SK-N-SH treated with all-trans-retinoic acid at 6 μM for 48 hours (cell line): ENCODE data around the gene PDGFRB.

Experiments
- ATAC-seq: fragments of 200-7000 bp; cut with Tn5 transposase; 3 replicates; pipeline ENCODE4 v1.9.1; 2020; ENCODE audit warnings: mild to moderate bottlenecking, moderate library complexity
- ARNTL ChIP-seq: fragments of 450-650 bp; formaldehyde crosslinking; IDR thresholded peaks from 2 replicates; pipeline ENCODE4 v1.5.0; 2020; ENCODE audit warnings: low read depth, mild to moderate bottlenecking, moderate library complexity, borderline replicate concordance
- BACH2 ChIP-seq: fragments of 250-450 bp; sonication (Bioruptor Pico); IDR thresholded peaks from 2 replicates; pipeline ENCODE4 v1.9.0; 2021; ENCODE audit warnings: mild to moderate bottlenecking, borderline replicate concordance
- CSDC2 ChIP-seq: fragments of 250-450 bp; sonication (Bioruptor Pico); IDR thresholded peaks from 2 replicates; pipeline ENCODE4 v1.5.0; 2020; ENCODE audit warnings: mild to moderate bottlenecking, moderate library complexity
- ESRRG ChIP-seq: fragments of 250-450 bp; sonication (Bioruptor Pico); IDR thresholded peaks from 2 replicates; pipeline ENCODE4 v1.6.1; 2021; ENCODE audit warnings: mild to moderate bottlenecking
- GLIS3 ChIP-seq: fragments of 250-450 bp; sonication (Bioruptor Pico); IDR thresholded peaks from 2 replicates; pipeline ENCODE4 v1.5.0; 2020; ENCODE audit warnings: mild to moderate bottlenecking, moderate library complexity
- ISL1 ChIP-seq: fragments of 250-450 bp; sonication (Bioruptor Pico); IDR thresholded peaks from 2 replicates; pipeline ENCODE4 v2.1.2; 2022; ENCODE audit warnings: mild to moderate bottlenecking, moderate library complexity
- OSR1 ChIP-seq: fragments of 250-450 bp; sonication (Bioruptor Pico); IDR thresholded peaks from 2 replicates; pipeline ENCODE4 v1.8.0; 2022; ENCODE audit warnings: moderate library complexity, mild to moderate bottlenecking, inconsistent platforms
- PPARA ChIP-seq: fragments of 250-450 bp; sonication (Bioruptor Pico); IDR thresholded peaks from 2 replicates; pipeline ENCODE4 v1.5.0; 2020; ENCODE audit warnings: mild to moderate bottlenecking, borderline replicate concordance
- RARB ChIP-seq: fragments of 250-450 bp; sonication (Bioruptor Pico); IDR thresholded peaks from 2 replicates; pipeline ENCODE4 v1.8.0; 2021; ENCODE audit warnings: mild to moderate bottlenecking, moderate library complexity
- SNAI2 ChIP-seq: fragments of 250-450 bp; sonication (Bioruptor Pico); IDR thresholded peaks from 2 replicates; pipeline ENCODE4 v1.5.0; 2020; ENCODE audit warnings: mild to moderate bottlenecking, moderate library complexity
- TCF4 ChIP-seq: fragments of 250-450 bp; sonication (Bioruptor Pico); IDR thresholded peaks from 2 replicates; pipeline ENCODE4 v1.8.0; 2021; ENCODE audit warnings: mild to moderate bottlenecking, moderate library complexity, borderline replicate concordance
- TOX ChIP-seq: fragments of 250-450 bp; sonication (Bioruptor Pico); IDR thresholded peaks from 2 replicates; pipeline ENCODE4 v1.8.0; 2021; ENCODE audit warnings: mild to moderate bottlenecking, moderate library complexity, borderline replicate concordance
- ZC3H10 ChIP-seq: fragments of 250-450 bp; sonication (Bioruptor Pico); IDR thresholded peaks from 2 replicates; pipeline ENCODE4 v1.5.1; 2021; ENCODE audit warnings: mild to moderate bottlenecking, moderate library complexity
- ZFP3 ChIP-seq: fragments of 250-450 bp; sonication (Bioruptor Pico); IDR thresholded peaks from 2 replicates; pipeline ENCODE4 v1.5.0; 2020; ENCODE audit warnings: mild to moderate bottlenecking, moderate library complexity
- ZFP30 ChIP-seq: fragments of 450-650 bp; formaldehyde crosslinking; IDR thresholded peaks from 2 replicates; pipeline ENCODE4 v1.5.0; 2022; ENCODE audit warnings: mild to moderate bottlenecking, moderate library complexity
- ZNF565 ChIP-seq: fragments of 450-650 bp; formaldehyde crosslinking; conservative IDR thresholded peaks from 2 replicates; pipeline ENCODE4 v1.5.0; 2020; ENCODE audit warnings: low read depth, mild to moderate bottlenecking, moderate library complexity
- ZNF70 ChIP-seq: fragments of 450-650 bp; formaldehyde crosslinking; IDR thresholded peaks from 2 replicates; pipeline ENCODE4 v1.5.0; 2020; ENCODE audit warnings: mild to moderate bottlenecking, moderate library complexity
- ZNF8 ChIP-seq: fragments of 450-650 bp; formaldehyde crosslinking; IDR thresholded peaks from 2 replicates; pipeline ENCODE4 v1.5.0; 2020; ENCODE audit warnings: mild to moderate bottlenecking, moderate library complexity
- TF ChIP-seq, protein P1 (sequence below): fragments of 250-450 bp; sonication (Bioruptor Pico); IDR thresholded peaks from 2 replicates; pipeline ENCODE4 v1.8.0; 2021; ENCODE audit warnings: low read depth, mild to moderate bottlenecking, moderate library complexity, borderline replicate concordance
- TF ChIP-seq, protein P2 (sequence below): fragments of 250-450 bp; sonication (Bioruptor Pico); IDR thresholded peaks from 2 replicates; pipeline ENCODE4 v1.5.1; 2021; ENCODE audit warnings: mild to moderate bottlenecking, moderate library complexity
- TF ChIP-seq, protein P3 (sequence below): fragments of 250-450 bp; sonication (Bioruptor Pico); IDR thresholded peaks from 2 replicates; pipeline ENCODE4 v1.5.0; 2020; ENCODE audit warnings: mild to moderate bottlenecking, moderate library complexity
- TF ChIP-seq, protein P4 (sequence below): fragments of 250-450 bp; sonication (Bioruptor Pico); IDR thresholded peaks from 2 replicates; pipeline ENCODE4 v1.8.0; 2020; ENCODE audit warnings: mild to moderate bottlenecking, moderate library complexity, borderline replicate concordance

Gene PDGFRB

DNA sequence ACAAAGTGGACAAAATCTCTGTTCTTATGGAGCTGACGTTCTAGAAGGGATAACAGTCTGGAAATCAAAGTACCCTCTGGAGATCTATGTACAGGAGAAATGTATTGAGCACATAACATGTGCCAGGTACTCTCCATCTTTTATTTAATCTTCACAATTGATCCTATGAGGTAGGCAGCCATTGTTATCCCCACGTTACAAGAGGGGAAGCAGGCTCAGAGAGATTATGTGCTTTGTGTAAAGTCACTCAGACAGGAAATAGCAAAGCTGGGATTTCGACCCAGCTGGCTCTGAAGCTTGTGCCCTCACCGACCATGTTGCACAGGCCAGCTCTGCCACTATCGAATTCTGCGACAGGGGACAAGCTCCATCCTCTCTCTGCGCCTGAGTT, 21.5 kb downstream of the PDGFRB start (continued):
- TF ChIP-seq, protein P1, sequence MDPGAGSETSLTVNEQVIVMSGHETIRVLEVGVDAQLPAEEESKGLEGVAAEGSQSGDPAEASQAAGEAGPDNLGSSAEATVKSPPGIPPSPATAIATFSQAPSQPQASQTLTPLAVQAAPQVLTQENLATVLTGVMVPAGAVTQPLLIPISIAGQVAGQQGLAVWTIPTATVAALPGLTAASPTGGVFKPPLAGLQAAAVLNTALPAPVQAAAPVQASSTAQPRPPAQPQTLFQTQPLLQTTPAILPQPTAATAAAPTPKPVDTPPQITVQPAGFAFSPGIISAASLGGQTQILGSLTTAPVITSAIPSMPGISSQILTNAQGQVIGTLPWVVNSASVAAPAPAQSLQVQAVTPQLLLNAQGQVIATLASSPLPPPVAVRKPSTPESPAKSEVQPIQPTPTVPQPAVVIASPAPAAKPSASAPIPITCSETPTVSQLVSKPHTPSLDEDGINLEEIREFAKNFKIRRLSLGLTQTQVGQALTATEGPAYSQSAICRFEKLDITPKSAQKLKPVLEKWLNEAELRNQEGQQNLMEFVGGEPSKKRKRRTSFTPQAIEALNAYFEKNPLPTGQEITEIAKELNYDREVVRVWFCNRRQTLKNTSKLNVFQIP = no peak
- TF ChIP-seq, protein P2, sequence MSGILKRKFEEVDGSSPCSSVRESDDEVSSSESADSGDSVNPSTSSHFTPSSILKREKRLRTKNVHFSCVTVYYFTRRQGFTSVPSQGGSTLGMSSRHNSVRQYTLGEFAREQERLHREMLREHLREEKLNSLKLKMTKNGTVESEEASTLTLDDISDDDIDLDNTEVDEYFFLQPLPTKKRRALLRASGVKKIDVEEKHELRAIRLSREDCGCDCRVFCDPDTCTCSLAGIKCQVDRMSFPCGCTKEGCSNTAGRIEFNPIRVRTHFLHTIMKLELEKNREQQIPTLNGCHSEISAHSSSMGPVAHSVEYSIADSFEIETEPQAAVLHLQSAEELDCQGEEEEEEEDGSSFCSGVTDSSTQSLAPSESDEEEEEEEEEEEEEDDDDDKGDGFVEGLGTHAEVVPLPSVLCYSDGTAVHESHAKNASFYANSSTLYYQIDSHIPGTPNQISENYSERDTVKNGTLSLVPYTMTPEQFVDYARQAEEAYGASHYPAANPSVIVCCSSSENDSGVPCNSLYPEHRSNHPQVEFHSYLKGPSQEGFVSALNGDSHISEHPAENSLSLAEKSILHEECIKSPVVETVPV (CRISPR knock-in tag) = no peak
- TF ChIP-seq ZNF8 (no peak), ZFP3 (CRISPR knock-in tag) (no peak), RARB (CRISPR knock-in tag) (no peak), ISL1 (CRISPR knock-in tag) (no peak), TCF4 (CRISPR knock-in tag) (no peak), TOX (CRISPR knock-in tag) (no peak), ESRRG (CRISPR knock-in tag) (no peak), OSR1 (no peak)

DNA sequence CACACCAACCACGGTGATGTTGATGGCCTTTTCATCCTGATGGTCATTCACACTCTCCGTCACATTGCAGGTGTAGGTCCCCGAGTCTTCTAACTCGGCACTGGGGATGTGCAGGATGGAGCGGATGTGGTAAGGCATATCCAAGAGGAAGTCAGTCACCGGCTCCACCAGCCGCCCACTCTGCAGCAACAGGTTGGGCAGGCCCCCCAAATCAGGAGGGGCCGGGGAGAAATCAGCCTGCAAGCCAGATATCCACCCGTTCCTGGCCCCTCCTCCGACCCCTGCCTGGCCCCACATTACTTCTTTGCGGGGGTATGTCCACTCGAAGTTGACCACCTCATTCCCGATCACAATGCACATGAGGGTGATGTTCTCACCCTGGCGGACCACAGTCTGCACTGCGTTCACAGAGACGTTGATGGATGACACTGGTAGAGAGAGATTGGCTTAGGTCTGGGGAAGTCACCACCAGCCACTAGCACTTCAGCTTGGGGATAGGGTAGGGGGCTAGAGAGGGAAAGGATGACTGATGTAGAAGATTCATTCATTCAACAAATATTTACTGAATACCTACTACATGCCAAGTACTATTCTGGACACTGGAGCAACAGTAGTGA, 22.0 kb downstream of the PDGFRB start:
- no peak for ATAC-seq
- TF ChIP-seq BACH2 (CRISPR knock-in tag) = no peak
- no peak for TF ChIP-seq CSDC2 (CRISPR knock-in tag)
- TF ChIP-seq RARB (CRISPR knock-in tag) = no peak
- no peak for TF ChIP-seq ZNF8

DNA sequence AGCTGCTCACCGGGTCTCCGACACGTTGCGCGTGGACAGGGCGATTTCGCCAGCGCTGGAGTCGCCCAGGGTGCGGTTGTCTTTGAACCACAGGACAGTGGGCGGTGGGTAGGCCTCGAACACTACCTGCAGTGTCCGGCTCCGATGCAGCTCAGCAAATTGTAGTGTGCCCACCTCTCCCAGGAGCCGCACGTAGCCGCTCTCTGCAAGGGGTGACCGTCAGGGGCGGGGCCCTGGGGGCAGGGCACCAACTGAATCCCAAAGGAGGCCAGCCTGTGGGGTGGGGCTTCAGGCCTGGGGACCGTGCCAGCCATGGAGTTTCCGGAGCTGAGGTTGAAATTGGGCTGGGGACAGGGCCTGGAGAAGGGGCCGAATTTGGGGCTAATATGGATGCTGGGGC, 22.9 kb downstream of the PDGFRB start:
- no peak for TF ChIP-seq ESRRG (CRISPR knock-in tag)
- TF ChIP-seq, all 23 proteins: peak for 0

DNA sequence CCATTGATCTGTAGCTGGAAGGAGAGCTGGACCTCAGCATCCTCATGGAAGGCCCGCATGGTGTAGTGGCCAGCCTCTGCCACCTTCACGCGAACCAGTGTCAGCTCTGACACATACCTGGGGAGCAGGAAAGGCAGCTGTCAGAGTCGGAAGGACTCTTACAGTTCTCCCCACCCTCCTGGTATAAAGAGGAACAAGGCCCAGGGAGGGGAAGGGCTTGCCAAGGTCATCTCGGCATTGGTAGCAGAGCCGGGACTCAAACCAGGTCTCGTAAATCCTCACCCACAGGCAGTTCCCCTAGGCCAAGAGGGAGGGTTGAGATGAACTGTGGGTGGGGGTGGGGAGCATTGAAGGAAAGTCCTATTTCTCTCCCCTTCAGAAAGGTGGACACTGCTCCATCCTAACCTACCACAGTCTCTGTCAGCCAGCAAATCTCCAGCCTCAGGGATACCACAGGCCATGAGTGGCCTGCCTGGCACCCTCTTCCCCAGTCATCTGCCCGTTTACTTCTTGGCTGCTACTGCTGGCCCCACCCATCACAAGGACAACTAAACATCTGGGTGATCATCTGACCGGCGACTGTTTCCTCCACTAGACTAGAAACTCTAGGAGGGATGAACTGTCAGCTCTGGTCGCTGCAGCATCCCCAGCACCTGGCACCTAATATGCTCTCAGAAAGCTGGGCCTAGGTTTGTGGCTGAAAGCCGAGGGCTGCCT, 23.5 kb downstream of the PDGFRB start:
- no peak for ATAC-seq
- TF ChIP-seq BACH2 (CRISPR knock-in tag) (no peak), ARNTL (CRISPR knock-in tag) (no peak), OSR1 (no peak), SNAI2 (CRISPR knock-in tag) (no peak), CSDC2 (CRISPR knock-in tag) (no peak), ZFP3 (CRISPR knock-in tag) (no peak), ZFP30 (CRISPR knock-in tag) (no peak), TCF4 (CRISPR knock-in tag) (no peak), RARB (CRISPR knock-in tag) (no peak), PPARA (CRISPR knock-in tag) (no peak), GLIS3 (no peak), ZC3H10 (no peak), ZNF565 (no peak), ZNF70 (CRISPR knock-in tag) (no peak), TOX (CRISPR knock-in tag) (no peak)
- TF ChIP-seq, protein P3, sequence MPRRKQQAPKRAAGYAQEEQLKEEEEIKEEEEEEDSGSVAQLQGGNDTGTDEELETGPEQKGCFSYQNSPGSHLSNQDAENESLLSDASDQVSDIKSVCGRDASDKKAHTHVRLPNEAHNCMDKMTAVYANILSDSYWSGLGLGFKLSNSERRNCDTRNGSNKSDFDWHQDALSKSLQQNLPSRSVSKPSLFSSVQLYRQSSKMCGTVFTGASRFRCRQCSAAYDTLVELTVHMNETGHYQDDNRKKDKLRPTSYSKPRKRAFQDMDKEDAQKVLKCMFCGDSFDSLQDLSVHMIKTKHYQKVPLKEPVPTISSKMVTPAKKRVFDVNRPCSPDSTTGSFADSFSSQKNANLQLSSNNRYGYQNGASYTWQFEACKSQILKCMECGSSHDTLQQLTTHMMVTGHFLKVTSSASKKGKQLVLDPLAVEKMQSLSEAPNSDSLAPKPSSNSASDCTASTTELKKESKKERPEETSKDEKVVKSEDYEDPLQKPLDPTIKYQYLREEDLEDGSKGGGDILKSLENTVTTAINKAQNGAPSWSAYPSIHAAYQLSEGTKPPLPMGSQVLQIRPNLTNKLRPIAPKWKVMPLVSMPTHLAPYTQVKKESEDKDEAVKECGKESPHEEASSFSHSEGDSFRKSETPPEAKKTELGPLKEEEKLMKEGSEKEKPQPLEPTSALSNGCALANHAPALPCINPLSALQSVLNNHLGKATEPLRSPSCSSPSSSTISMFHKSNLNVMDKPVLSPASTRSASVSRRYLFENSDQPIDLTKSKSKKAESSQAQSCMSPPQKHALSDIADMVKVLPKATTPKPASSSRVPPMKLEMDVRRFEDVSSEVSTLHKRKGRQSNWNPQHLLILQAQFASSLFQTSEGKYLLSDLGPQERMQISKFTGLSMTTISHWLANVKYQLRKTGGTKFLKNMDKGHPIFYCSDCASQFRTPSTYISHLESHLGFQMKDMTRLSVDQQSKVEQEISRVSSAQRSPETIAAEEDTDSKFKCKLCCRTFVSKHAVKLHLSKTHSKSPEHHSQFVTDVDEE = no peak
- TF ChIP-seq, protein P1 = no peak
- TF ChIP-seq, protein P2 (CRISPR knock-in tag) = no peak
- TF ChIP-seq, protein P4, sequence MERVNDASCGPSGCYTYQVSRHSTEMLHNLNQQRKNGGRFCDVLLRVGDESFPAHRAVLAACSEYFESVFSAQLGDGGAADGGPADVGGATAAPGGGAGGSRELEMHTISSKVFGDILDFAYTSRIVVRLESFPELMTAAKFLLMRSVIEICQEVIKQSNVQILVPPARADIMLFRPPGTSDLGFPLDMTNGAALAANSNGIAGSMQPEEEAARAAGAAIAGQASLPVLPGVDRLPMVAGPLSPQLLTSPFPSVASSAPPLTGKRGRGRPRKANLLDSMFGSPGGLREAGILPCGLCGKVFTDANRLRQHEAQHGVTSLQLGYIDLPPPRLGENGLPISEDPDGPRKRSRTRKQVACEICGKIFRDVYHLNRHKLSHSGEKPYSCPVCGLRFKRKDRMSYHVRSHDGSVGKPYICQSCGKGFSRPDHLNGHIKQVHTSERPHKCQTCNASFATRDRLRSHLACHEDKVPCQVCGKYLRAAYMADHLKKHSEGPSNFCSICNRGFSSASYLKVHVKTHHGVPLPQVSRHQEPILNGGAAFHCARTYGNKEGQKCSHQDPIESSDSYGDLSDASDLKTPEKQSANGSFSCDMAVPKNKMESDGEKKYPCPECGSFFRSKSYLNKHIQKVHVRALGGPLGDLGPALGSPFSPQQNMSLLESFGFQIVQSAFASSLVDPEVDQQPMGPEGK (CRISPR knock-in tag) = no peak

More for the DNA sequence above, 22.9 kb downstream of the PDGFRB start:
- no peak for ATAC-seq
